NB4 (cell line): ENCODE measurements around the gene DHTKD1.

Source experiments
- MAX ChIP-seq: IDR thresholded peaks from 2 replicates; pipeline ENCODE4 v1.6.1; 2011; ENCODE audit warnings: low read depth, low read length
- MYC ChIP-seq: IDR thresholded peaks from 2 replicates; pipeline ENCODE4 v1.6.1; 2011; ENCODE audit warnings: low read depth, low read length
- POLR2A ChIP-seq: IDR thresholded peaks from 2 replicates; pipeline ENCODE4 v1.6.1; 2011; ENCODE audit warnings: mild to moderate bottlenecking; ENCODE audit not compliant: insufficient read length; ENCODE audit errors: extremely low read depth
- TF ChIP-seq, protein P1 (sequence below): IDR thresholded peaks from one replicate; pipeline ENCODE4 v1.5.1; 2012; ENCODE audit warnings: low read depth, low read length

GRCh38 chr10:12111528-12111927 lies 42.8 kb downstream of the DHTKD1 start:
- TF ChIP-seq, protein P1, sequence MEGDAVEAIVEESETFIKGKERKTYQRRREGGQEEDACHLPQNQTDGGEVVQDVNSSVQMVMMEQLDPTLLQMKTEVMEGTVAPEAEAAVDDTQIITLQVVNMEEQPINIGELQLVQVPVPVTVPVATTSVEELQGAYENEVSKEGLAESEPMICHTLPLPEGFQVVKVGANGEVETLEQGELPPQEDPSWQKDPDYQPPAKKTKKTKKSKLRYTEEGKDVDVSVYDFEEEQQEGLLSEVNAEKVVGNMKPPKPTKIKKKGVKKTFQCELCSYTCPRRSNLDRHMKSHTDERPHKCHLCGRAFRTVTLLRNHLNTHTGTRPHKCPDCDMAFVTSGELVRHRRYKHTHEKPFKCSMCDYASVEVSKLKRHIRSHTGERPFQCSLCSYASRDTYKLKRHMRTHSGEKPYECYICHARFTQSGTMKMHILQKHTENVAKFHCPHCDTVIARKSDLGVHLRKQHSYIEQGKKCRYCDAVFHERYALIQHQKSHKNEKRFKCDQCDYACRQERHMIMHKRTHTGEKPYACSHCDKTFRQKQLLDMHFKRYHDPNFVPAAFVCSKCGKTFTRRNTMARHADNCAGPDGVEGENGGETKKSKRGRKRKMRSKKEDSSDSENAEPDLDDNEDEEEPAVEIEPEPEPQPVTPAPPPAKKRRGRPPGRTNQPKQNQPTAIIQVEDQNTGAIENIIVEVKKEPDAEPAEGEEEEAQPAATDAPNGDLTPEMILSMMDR = no peak
- TF ChIP-seq MAX = no peak
- no peak for TF ChIP-seq POLR2A
- no peak for TF ChIP-seq MYC
